Measurements from ENCODE around the gene IPO8. TPM values are rescaled to one million over a fixed set of nuclear protein-coding genes. Genes with fewer than 3 reads are reported as not detected.
A peak's percentile ranks its signal among the peaks of the same experiment; 100 is the strongest.

The IPO8 gene
- 23.2 and 24.9 TPM in 2 replicates for total RNA-seq
- polyA plus RNA-seq (2012): 19.1 TPM

DNA sequence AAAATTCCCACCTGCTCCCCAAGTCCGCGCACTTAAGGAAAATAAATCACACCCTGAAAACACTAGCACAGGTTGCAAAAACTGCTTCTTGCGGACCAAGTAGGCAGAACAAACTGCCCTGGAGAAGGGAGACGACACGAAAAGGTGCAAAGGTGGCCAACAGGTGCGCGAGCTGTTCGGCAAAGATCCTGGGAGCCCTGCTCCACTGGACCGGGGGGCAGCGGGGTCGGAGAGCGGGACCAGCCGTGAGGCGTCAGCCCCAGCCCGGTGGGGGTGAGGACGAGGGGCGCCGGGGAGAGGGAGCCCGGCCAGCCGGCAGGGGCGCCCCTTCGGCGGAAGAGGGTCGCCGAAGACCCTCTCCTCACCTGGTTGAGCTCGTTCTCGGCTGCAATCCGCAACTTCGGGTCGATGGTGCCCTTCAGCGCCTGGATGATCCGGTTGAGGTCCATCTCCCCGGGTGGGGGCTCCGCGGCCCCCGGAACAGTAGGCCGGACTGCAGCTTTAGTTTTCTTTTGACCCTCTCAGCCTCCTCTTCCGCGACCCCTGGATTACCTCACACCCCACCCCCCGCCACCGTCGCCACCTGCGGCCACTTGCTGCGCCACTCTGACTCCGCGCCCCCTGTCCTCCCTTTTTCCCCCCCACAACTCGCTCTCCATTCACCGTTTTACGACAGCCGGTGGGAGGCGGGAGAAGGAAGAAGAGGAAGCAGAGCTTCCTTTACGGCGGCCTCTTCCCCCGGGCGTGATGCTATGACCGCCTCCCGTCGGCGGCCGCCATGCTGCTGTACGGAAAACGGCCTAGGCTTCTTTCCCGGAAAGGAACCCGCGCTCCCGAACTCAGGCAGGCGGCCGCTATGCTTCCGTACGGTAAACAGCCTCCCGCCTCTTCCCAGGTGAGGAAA, at the start of gene IPO8:
Gene IPO8 (minus strand): TSS at position 671 of the 904 bp plus-strand sequence. CDS start 222 bp downstream, at position 449.
- DNase-seq (ENCODE audit: low read depth): peak; percentile 97

- DNase-seq (ENCODE audit: low read depth): no peak
Measured at GRCh38 chr12:30744321-30744720, 48.7 kb upstream of the IPO8 start.

GRCh38 chr12:30740274-30740673, 44.6 kb upstream of the IPO8 start:
- no peak for DNase-seq (ENCODE audit: low read depth)

GRCh38 chr12:30739020-30739419, 43.4 kb upstream of the IPO8 start:
- no peak for DNase-seq (ENCODE audit: low read depth)

GRCh38 chr12:30732954-30733637, 37.4 kb upstream of the IPO8 start:
- DNase-seq (ENCODE audit: low read depth): no peak

- no peak for DNase-seq (ENCODE audit: low read depth)
Measured at GRCh38 chr12:30730011-30730410, 34.3 kb upstream of the IPO8 start.

DNA sequence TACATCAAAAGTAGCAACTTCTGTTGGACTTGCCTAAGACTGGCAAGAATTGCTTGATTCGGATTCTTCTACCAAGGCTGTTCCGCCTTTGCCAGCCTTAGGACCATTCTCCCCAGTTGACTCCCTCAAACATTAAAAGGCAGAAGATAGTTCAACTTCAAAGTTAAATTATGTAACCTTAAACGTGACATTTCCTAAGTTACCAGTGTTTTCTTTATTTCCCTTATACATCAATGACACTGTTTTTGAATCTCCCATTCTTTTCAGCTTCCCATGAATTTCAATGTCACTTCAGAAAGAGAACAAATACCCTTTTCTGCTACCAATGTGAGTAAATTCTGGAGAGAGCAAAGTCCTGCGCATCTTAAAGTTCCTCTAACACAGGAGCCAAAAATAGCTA, 33.9 kb upstream of the IPO8 start:
- DNase-seq (ENCODE audit: low read depth): no peak

DNA sequence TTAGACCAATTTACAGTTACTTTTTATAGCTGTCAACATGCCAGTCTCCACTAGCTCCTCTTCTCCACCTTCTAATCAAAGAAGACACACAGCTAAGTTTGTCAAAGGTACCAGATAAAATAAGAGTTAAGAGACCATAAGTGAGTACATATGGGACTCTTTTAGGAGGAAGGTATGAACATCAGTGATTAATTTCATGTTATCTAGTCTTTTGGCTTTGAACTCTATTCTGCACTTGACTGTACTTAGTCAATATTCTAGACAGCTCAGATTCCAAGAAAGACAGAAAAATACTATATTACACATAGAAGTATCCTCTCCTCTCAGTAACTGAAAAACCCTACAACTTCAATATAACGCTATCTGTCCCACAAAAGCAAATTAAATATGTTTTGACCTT, 31.0 kb upstream of the IPO8 start:
- DNase-seq (ENCODE audit: low read depth): no peak

GRCh38 chr12:30725739-30726138, 30.1 kb upstream of the IPO8 start:
- peak; percentile 24 for DNase-seq (ENCODE audit: low read depth)

- peak; percentile 19 for DNase-seq (ENCODE audit: low read depth)
Measured at GRCh38 chr12:30719060-30719459, 23.4 kb upstream of the IPO8 start.

DNA sequence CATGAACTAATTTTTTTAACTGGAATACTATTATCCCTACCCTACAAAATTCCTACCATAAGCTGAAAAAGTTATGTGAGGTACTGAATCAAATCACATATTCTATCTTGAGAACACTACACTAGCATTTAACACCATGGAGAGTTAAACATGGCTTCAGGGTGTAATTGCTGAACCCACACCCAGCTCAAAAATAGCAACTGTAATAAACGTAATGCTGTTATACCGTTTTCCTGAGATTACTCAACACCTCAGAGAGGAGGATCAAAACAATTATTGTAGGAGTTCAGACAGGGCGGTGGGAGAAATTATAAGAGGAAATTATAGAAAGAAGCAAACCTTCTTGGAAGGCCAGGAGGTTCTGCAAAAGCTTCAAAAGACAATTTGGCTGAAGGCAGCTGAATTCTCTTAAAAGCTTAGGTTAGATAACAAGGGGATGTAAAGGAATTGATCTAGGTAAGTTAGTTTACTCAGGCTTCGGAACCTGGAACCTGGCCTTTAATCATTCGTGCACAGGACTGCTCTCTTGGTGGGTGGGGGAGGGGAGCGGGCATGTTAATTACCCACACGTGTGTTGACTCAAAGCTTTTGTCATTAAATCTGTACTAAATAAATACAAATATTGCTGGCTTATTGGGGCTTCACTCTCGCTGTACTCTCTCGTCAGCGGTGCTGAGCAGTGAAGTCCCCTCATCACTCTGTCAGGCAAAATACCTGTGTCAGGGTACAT, 12.1 kb upstream of the IPO8 start:
- DNase-seq (ENCODE audit: low read depth): no peak

DNA sequence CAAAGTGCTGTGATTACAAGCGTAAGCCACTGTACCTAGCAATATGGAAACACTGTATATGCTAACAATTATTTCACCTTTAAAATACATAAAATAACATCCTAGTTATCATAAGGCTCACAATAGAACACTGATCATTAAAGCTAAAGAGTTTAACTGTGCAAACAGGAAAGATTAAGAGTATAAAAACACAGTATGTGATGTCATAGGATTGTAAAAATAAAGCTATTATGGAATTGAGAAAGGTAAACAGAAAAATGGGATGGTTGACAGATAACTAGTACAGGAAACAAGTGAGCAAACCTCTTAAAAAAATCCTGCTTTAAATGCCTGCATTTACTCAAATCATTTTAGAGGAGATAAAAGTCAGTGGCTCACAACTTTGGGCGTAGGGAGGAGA, 10.8 kb upstream of the IPO8 start:
- no peak for DNase-seq (ENCODE audit: low read depth)

DNA sequence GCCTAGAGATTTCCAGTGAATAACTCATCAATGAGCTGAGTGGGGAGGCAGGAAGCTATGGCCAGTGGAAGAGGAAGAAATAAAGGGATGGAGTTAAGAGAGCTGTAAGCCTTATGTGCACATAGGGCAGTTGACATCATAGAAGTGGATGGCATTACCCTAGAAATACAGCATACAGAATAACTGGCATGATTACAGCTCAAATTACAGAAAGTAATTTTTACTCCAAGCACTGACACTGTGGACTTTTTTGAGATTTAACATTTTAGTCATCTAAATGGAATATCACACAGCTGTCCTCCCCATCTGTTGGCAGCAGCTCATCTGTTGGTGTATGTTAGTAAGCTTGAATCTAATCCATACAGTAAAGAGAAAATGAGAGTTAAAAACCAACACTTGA, 5.4 kb upstream of the IPO8 start:
- DNase-seq (ENCODE audit: low read depth): peak; percentile 45

GRCh38 chr12:30700216-30700900, 4.7 kb upstream of the IPO8 start:
- DNase-seq (ENCODE audit: low read depth): no peak

GRCh38 chr12:30698346-30698745, 2.7 kb upstream of the IPO8 start:
- DNase-seq (ENCODE audit: low read depth): no peak

- no peak for DNase-seq (ENCODE audit: low read depth)
Measured at GRCh38 chr12:30696943-30697342, 1.3 kb upstream of the IPO8 start.

- no peak for DNase-seq (ENCODE audit: low read depth)
Measured at GRCh38 chr12:30696486-30696885, 817 bp upstream of the IPO8 start.

GRCh38 chr12:30696103-30696408, 387 bp upstream of the IPO8 start:
- no peak for DNase-seq (ENCODE audit: low read depth)

DNA sequence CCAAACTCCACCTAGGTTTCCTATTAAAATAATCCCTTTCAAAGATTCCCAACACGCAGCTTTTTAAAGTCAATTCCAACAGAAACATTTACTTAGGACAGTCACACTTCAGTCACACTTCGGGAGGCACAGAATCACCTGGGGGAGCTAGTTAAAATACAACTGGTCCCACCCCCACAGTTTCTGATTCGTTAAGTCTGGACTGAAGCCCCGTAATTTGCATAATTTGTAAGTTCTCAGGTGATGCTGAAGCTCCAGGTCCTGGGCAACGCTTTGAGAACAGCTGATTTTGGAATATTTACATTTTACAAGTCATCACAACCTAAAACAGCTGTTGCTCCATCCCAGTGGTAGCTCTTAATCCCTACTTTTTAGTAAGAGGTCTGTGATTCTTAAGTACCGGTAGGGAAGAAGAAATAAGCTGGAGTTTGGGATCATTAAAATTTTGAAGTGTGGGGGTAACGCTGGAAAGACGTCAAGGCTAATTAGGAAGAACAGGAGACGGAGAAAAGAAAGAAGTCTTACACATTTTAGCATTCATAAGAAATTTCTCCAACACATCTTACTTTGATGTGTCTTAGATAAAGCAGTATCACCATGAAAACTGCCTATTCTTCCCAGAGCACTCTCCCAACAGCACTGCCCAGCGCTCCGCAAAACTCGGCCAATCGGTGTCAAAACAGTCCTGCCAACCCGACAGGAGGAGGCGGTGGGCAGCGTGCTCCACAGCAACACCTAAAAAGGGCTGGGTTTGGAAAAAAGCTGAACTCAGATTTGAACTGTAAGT, 1.1 kb downstream of the IPO8 start:
- peak; percentile 57 for DNase-seq (ENCODE audit: low read depth)

DNA sequence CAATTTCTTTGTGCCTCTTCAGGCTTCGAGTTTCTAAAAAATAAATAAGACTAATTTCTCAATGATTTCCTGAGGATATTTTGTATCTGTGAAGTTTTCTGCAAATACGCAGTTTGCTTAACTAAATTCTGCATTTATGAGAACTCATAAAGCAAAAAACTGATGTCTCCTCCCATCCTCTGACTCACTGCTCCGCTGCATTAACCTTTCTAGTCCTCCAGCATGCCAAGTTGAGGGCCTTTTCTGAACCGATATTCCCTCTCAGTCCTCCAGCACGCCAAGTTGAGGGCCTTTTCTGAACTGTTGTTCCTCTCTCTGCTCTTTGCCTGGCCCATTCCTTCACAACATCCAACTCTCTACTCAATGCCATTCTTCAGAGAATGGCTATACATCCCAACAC, 3.2 kb downstream of the IPO8 start:
- no peak for DNase-seq (ENCODE audit: low read depth)
